H9 (cell line): ENCODE data around the gene SMIM13. TPM values are rescaled to one million over a fixed set of nuclear protein-coding genes. Genes with fewer than 3 reads are reported as not detected.

Source experiments
- DNase-seq: peaks from one replicate; pipeline ENCODE4 v3.0.0-alpha.2; 2017
- H2AFZ ChIP-seq: one replicate; pipeline ENCODE4 v1.6.1; 2013; ENCODE audit warnings: mild to moderate bottlenecking, low read length, control low read depth, moderate library complexity
- H2AK5ac ChIP-seq: 2 replicates; pipeline ENCODE4 v1.6.1; 2013; ENCODE audit warnings: low read length, control low read depth, mixed read lengths; ENCODE audit not compliant: insufficient read length
- H2BK120ac ChIP-seq: one replicate; pipeline ENCODE4 v1.6.1; 2013; ENCODE audit warnings: low read depth, mild to moderate bottlenecking, low read length, control low read depth, inconsistent platforms; ENCODE audit not compliant: poor library complexity, severe bottlenecking
- H2BK12ac ChIP-seq: 2 replicates; pipeline ENCODE4 v1.6.1; 2013; ENCODE audit warnings: low read length, control low read depth, mixed read lengths, low read depth; ENCODE audit not compliant: insufficient read length
- H2BK15ac ChIP-seq: 2 replicates; pipeline ENCODE4 v1.6.1; 2013; ENCODE audit warnings: low read depth, low read length, control low read depth
- H2BK20ac ChIP-seq: one replicate; pipeline ENCODE4 v1.6.1; 2013; ENCODE audit warnings: low read depth, mild to moderate bottlenecking, low read length, control low read depth, inconsistent platforms; ENCODE audit not compliant: poor library complexity, severe bottlenecking
- H2BK5ac ChIP-seq: 2 replicates; pipeline ENCODE4 v1.6.1; 2013; ENCODE audit warnings: low read length, control low read depth, mixed read lengths; ENCODE audit not compliant: insufficient read length
- H3K14ac ChIP-seq: 2 replicates; pipeline ENCODE4 v1.6.1; 2013; ENCODE audit warnings: low read length, control low read depth; ENCODE audit not compliant: insufficient read depth
- H3K18ac ChIP-seq: 2 replicates; pipeline ENCODE4 v1.6.1; 2013; ENCODE audit warnings: low read depth, mild to moderate bottlenecking, mixed read lengths, low read length, control low read depth; ENCODE audit not compliant: insufficient read length
- H3K23ac ChIP-seq: 2 replicates; pipeline ENCODE4 v1.6.1; 2013; ENCODE audit warnings: low read length, control low read depth, mixed read lengths, low read depth; ENCODE audit not compliant: insufficient read length
- H3K23me2 ChIP-seq: 2 replicates; pipeline ENCODE4 v1.6.1; 2013; ENCODE audit warnings: low read depth, mild to moderate bottlenecking, mixed read lengths, low read length, control low read depth; ENCODE audit not compliant: insufficient read length, poor library complexity, severe bottlenecking
- H3K27ac ChIP-seq: 2 replicates; pipeline ENCODE4 v1.5.1; 2013; ENCODE audit warnings: low read length, control low read depth, mixed read lengths, low read depth; ENCODE audit not compliant: insufficient read length
- H3K27me3 ChIP-seq: 2 replicates; pipeline ENCODE4 v1.6.1; 2013; ENCODE audit warnings: low read length, control low read depth, inconsistent platforms; ENCODE audit not compliant: insufficient read depth
- H3K4ac ChIP-seq: 2 replicates; pipeline ENCODE4 v1.6.1; 2013; ENCODE audit warnings: low read depth, mild to moderate bottlenecking, control low read depth, inconsistent platforms, low read length, moderate library complexity
- H3K4me1 ChIP-seq: 2 replicates; pipeline ENCODE4 v1.6.1; 2013; ENCODE audit warnings: low read length, control low read depth, inconsistent platforms; ENCODE audit not compliant: insufficient read depth
- H3K4me2 ChIP-seq: 2 replicates; pipeline ENCODE4 v1.6.1; 2013; ENCODE audit warnings: low read length, control low read depth, mixed read lengths; ENCODE audit not compliant: insufficient read length, insufficient read depth
- H3K56ac ChIP-seq: 2 replicates; pipeline ENCODE4 v1.6.1; 2013; ENCODE audit warnings: low read depth, mild to moderate bottlenecking, mixed read lengths, low read length, control low read depth; ENCODE audit not compliant: insufficient read length
- H3K79me1 ChIP-seq: 2 replicates; pipeline ENCODE4 v1.6.1; 2013; ENCODE audit warnings: low read depth, mild to moderate bottlenecking, moderate library complexity, low read length, control low read depth, inconsistent platforms; ENCODE audit not compliant: insufficient read depth, poor library complexity, severe bottlenecking
- H3K79me2 ChIP-seq: 2 replicates; pipeline ENCODE4 v1.6.1; 2013; ENCODE audit warnings: low read length, control low read depth, inconsistent platforms; ENCODE audit not compliant: insufficient read depth
- H3K9ac ChIP-seq: 2 replicates; pipeline ENCODE4 v1.6.1; 2013; ENCODE audit warnings: low read length, control low read depth, mixed read lengths; ENCODE audit not compliant: insufficient read length; ENCODE audit errors: extremely low read depth
- H3K9me3 ChIP-seq: one replicate; pipeline ENCODE4 v1.6.1; 2013; ENCODE audit warnings: low read depth, low read length, inconsistent platforms; ENCODE audit not compliant: control insufficient read depth
- H3T11ph ChIP-seq: one replicate; pipeline ENCODE4 v1.6.1; 2013; ENCODE audit warnings: mild to moderate bottlenecking, low read length, control low read depth, inconsistent platforms
- H4K20me1 ChIP-seq: one replicate; pipeline ENCODE4 v1.6.1; 2013; ENCODE audit not compliant: control insufficient read depth, insufficient read length, insufficient read depth
- H4K5ac ChIP-seq: 2 replicates; pipeline ENCODE4 v1.6.1; 2013; ENCODE audit warnings: low read depth, mild to moderate bottlenecking, mixed read lengths, low read length, control low read depth; ENCODE audit not compliant: insufficient read length
- H4K8ac ChIP-seq: replicated peaks from 2 replicates; pipeline ENCODE4 v1.6.1; 2013; ENCODE audit warnings: low read length, control low read depth, mixed read lengths, low read depth; ENCODE audit not compliant: insufficient read length
- H4K91ac ChIP-seq: 2 replicates; pipeline ENCODE4 v1.6.1; 2013; ENCODE audit warnings: low read depth, mild to moderate bottlenecking, moderate library complexity, mixed read lengths, low read length, control low read depth; ENCODE audit not compliant: insufficient read length
- H3K27ac Mint-ChIP-seq, 3 experiments: 2 replicates in 2 of 3; 3 replicates in 1 of 3; pipeline ENCODE4 v1.8.0; 2020 to 2021; ENCODE audit warnings: mixed read lengths in 3 of 3, mild to moderate bottlenecking in 1 of 3, moderate library complexity in 1 of 3
- H3K27me3 Mint-ChIP-seq: 2 replicates; pipeline ENCODE4 v1.8.0; 2021; ENCODE audit warnings: low read depth, mild to moderate bottlenecking, moderate library complexity, mixed read lengths
- H3K36me3 Mint-ChIP-seq, 3 experiments: 2 replicates in 2 of 3; 3 replicates in 1 of 3; pipeline ENCODE4 v1.8.0; 2020 to 2021; ENCODE audit warnings: low read depth in 3 of 3, mixed read lengths in 3 of 3; ENCODE audit not compliant: insufficient read depth in 1 of 3
- H3K4me1 Mint-ChIP-seq, 2 experiments: 2 replicates each; pipeline ENCODE4 v1.8.0; 2020; ENCODE audit warnings: mixed read lengths in 2 of 2
- H3K4me3 Mint-ChIP-seq, 2 experiments: 2 replicates in 1 of 2; 3 replicates in 1 of 2; pipeline ENCODE4 v1.8.0; 2020 to 2021; ENCODE audit warnings: mild to moderate bottlenecking in 2 of 2, mixed read lengths in 2 of 2, moderate library complexity in 1 of 2
- H3K9me3 Mint-ChIP-seq, 2 experiments: 2 replicates in 1 of 2; 3 replicates in 1 of 2; pipeline ENCODE4 v1.8.0; 2020; ENCODE audit warnings: mild to moderate bottlenecking in 2 of 2, mixed read lengths in 2 of 2, moderate library complexity in 1 of 2
- CTCF ChIP-seq: fragments of 200-600 bp; sonication (generic); conservative IDR thresholded peaks from 3 replicates; pipeline ENCODE4 v1.8.0; 2021; ENCODE audit warnings: antibody characterized with exemption, mild to moderate bottlenecking
- WGBS: extraction: QIAGEN DNeasy Blood & Tissue Kit; methylation state at CpG from one replicate; pipeline ENCODE4 v1.1.7; 2013; ENCODE audit warnings: missing lambda C conversion rate, low lambda C conversion rate, mixed read lengths; ENCODE audit not compliant: insufficient read length; ENCODE audit errors: extremely low coverage; 5-methylcytosine and 5-hydroxymethylcytosine counted together
- total RNA-seq: library from RNA; stranded (reverse); gene quantifications from 2 replicates; pipeline ENCODE4 v1.2.1, GENCODE V29; 2021

The SMIM13 gene
- total RNA-seq, 1 experiment from 2014 or later, result 10.6 TPM

- Histone ChIP-seq H4K20me1 (no peaks in the 10 kb centered on the region), H3K4me2 (no peak overlapping the region), H3K9me3 (no peaks in the 10 kb centered on the region), H3T11ph (no peak overlapping the region), H2BK12ac (no peak overlapping the region), H2BK20ac (no peak overlapping the region), H3K79me1 (no peaks in the 10 kb centered on the region), H2BK15ac (no peak overlapping the region), H3K56ac (no peak overlapping the region), H4K8ac (no peak overlapping the region), H4K5ac (no peak overlapping the region), H2BK120ac (no peak overlapping the region), H3K23me2 (no peaks in the 10 kb centered on the region), H3K14ac (no peak overlapping the region), H3K4ac (no peak overlapping the region), H2AK5ac (no peak overlapping the region), H4K91ac (no peak overlapping the region), H2AFZ (no peak overlapping the region), H3K27ac (no peak overlapping the region), H3K18ac (no peak overlapping the region), H3K27me3 (no peaks in the 10 kb centered on the region), H3K79me2 (no peaks in the 10 kb centered on the region), H3K23ac (no peak overlapping the region), H3K9ac (no peak overlapping the region), H3K4me1 (peaks cover 8% of the 10 kb centered on the region; the same call in 1 of the 2 replicates), H2BK5ac (no peak overlapping the region)
- no peaks in the 10 kb centered on the region; a peak in 1 of 7 replicates for H3K36me3 Mint-ChIP-seq
- no peak overlapping the region for H3K27ac Mint-ChIP-seq
- H3K4me3 Mint-ChIP-seq, result no peak overlapping the region
- H3K9me3 Mint-ChIP-seq, result no peaks in the 10 kb centered on the region
- WGBS, result no CpG with 5 or more reads among the region's 8 CpGs
- H3K27me3 Mint-ChIP-seq, result no peaks in the 10 kb centered on the region; the same call in none of the 2 replicates
- H3K4me1 Mint-ChIP-seq, result peaks cover 29 to 34% of the 10 kb centered on the region in 2 experiments
- no peak for TF ChIP-seq CTCF
- no peak for DNase-seq
Observed at GRCh38 chr6:11142296-11143027, 48.8 kb downstream of the SMIM13 start.
